Mucosa of gallbladder (tissue), 1 donor: ENCODE data around the gene RSAD1. TPM values are rescaled to one million over a fixed set of nuclear protein-coding genes. Genes with fewer than 3 reads are reported as not detected.
A peak's percentile ranks its signal among the peaks of the same experiment; 100 is the strongest.

ENCODE experiments used
- DNase-seq: peaks from one replicate; pipeline ENCODE4 v3.0.0-alpha.2; 2020; ENCODE audit warnings: low spot score
- total RNA-seq: library from RNA; stranded (reverse); gene quantifications from one replicate; pipeline ENCODE4 v1.2.1, GENCODE V29; 2021
- donor health status: DM: no; HTN: no; CAD: no.

Gene RSAD1
- total RNA-seq, 1 donor from 2014 or later = 35.4 TPM

GRCh38 chr17:50519141-50519834 lies 40.6 kb downstream of the RSAD1 start:
- no peak for DNase-seq

- DNase-seq = no peak
These were observed 41.8 kb downstream of the RSAD1 start for GRCh38 chr17:50520483-50520882.

- no peak for DNase-seq
These were observed 42.9 kb downstream of the RSAD1 start for GRCh38 chr17:50521514-50521913.

- DNase-seq = no peak
These were observed 44.1 kb downstream of the RSAD1 start for GRCh38 chr17:50522766-50523165.

GRCh38 chr17:50523208-50523607 lies 44.5 kb downstream of the RSAD1 start:
- DNase-seq = no peak

- no peak for DNase-seq
These were observed 46.2 kb downstream of the RSAD1 start for GRCh38 chr17:50524838-50525237.

- no peak for DNase-seq
These were observed 48.6 kb downstream of the RSAD1 start for GRCh38 chr17:50527155-50527762.

- DNase-seq = no peak
These were observed 49.4 kb downstream of the RSAD1 start for GRCh38 chr17:50527949-50528474.

- no peak for DNase-seq
These were observed 51.2 kb downstream of the RSAD1 start for GRCh38 chr17:50529849-50530248.

- DNase-seq = no peak
These were observed 52.9 kb downstream of the RSAD1 start for GRCh38 chr17:50531428-50532025.

GRCh38 chr17:50532452-50533024 lies 53.9 kb downstream of the RSAD1 start, which contains the start of gene EPN3:
TSS of gene EPN3 (plus strand) at chr17:50532735. CDS start at chr17:50536557, 3,822 bp downstream.
- DNase-seq = peak; percentile 78

- DNase-seq = no peak
These were observed 54.5 kb downstream of the RSAD1 start for GRCh38 chr17:50533185-50533584.

GRCh38 chr17:50533720-50534148 lies 55.1 kb downstream of the RSAD1 start:
- peak; percentile 87 for DNase-seq

- DNase-seq = peak; percentile 69
These were observed 55.7 kb downstream of the RSAD1 start for GRCh38 chr17:50534222-50534978.

- no peak for DNase-seq
These were observed 56.3 kb downstream of the RSAD1 start for GRCh38 chr17:50534979-50535326.

- DNase-seq = no peak
These were observed 56.7 kb downstream of the RSAD1 start for GRCh38 chr17:50535407-50535806.

Other genes with a start within 250 kb of the RSAD1 start
- 27.2 TPM for gene TMEM92, start 204.4 kb upstream of the RSAD1 start, total RNA-seq
- 37.0 TPM for gene XYLT2, start 132.7 kb upstream of the RSAD1 start, total RNA-seq
- 55.5 TPM for gene MRPL27, start 105.7 kb upstream of the RSAD1 start, total RNA-seq
- gene EME1, start 105.6 kb upstream of the RSAD1 start, total RNA-seq = 1.4 TPM
- 71.2 TPM for gene LRRC59, start 81.3 kb upstream of the RSAD1 start, total RNA-seq
- 67.5 TPM for gene ACSF2, start 52.6 kb upstream of the RSAD1 start, total RNA-seq
- gene CHAD, start 10.0 kb upstream of the RSAD1 start, total RNA-seq = 2.1 TPM
- gene MYCBPAP, start 29.6 kb downstream of the RSAD1 start, total RNA-seq = 4.6 TPM
- gene EPN3, start 53.9 kb downstream of the RSAD1 start, total RNA-seq = 92.7 TPM
- gene SPATA20, start 68.3 kb downstream of the RSAD1 start, total RNA-seq = 70.0 TPM
- gene CACNA1G, start 81.9 kb downstream of the RSAD1 start, total RNA-seq = 0.26 TPM
- 367 TPM for gene ABCC3, start 156.0 kb downstream of the RSAD1 start, total RNA-seq
- 40.6 TPM for gene ANKRD40, start 229.1 kb downstream of the RSAD1 start, total RNA-seq
- 117 TPM for gene LUC7L3, start 240.7 kb downstream of the RSAD1 start, total RNA-seq